ENCODE data around the gene SPTAN1.

- TF ChIP-seq CTCF (IDR thresholded peaks at IDR 0.05) = no peak
- TF ChIP-seq EP300 (IDR thresholded peaks at IDR 0.05) = no peak
Observed at GRCh38 chr9:128629136-128629535, 76.7 kb downstream of the SPTAN1 start.
